ENCODE data around the gene ZNF143. TPM values are rescaled to one million over a fixed set of nuclear protein-coding genes. Genes with fewer than 3 reads are reported as not detected.
A peak's percentile ranks its signal among the peaks of the same experiment; 100 is the strongest.

Gene ZNF143
- total and polyA plus RNA-seq, 2 of the 13 experiments (the other 11 are each of a cell fraction or from before 2014, with no cell fraction given) = 22.4 to 35.6 TPM

DNA sequence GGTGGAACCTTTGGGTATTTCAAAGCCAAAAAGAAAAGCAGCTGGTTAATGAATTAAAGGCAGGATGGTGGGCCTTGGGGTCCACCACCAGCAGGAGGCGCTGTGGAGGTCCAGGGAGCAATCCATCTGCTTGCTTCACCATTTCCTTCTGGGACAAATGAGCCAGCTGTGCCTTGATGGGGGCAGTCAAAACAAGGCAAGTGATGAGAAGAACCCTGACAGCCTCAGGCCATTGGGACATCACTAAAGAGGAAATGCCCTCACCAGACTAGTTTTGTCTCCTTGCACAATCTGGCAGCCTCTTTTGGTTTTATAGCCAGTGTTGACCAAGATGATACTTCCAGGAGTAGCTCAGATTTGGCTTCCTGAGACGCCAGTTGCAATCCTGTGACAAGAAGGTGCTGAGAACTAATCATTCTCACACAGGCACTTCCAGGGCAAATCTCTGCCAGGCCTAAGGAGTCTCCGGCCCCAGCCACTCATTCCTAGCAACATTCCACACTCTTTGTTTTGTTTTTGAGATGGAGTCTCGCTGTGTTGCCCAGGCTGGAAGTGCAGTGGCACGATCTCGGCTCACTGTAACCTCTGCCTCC lies 74.5 kb downstream of the ZNF143 start (continued):
- TF ChIP-seq ZMYM3 (CRISPR knock-in tag; IDR thresholded peaks at IDR 0.05) (peak; percentile 53; the same call in 1 of the 2 replicates), MED8 (CRISPR knock-in tag; IDR thresholded peaks at IDR 0.05; ENCODE audit: insufficient replicate concordance) (no peak), TEAD3 (CRISPR knock-in tag; optimal IDR thresholded peaks at IDR 0.05; ENCODE audit: borderline replicate concordance) (peak; percentile 57), TRIM24 (CRISPR knock-in tag; IDR thresholded peaks at IDR 0.05) (no peak), JUND (CRISPR knock-in tag; IDR thresholded peaks at IDR 0.05) (no peak), ZNF883 (CRISPR knock-in tag; IDR thresholded peaks at IDR 0.05; ENCODE audit: not compliant biosample characterization) (no peak), RAD21 (CRISPR knock-in tag; IDR thresholded peaks at IDR 0.05) (peak; percentile 81; the same call in 1 of the 2 replicates), ZNF331 (CRISPR knock-in tag; IDR thresholded peaks at IDR 0.05) (0 out of 2 replicates have a peak, but pooled peaks have one; percentile 25), YY1 (IDR thresholded peaks at IDR 0.05; ENCODE audit: insufficient read depth, insufficient replicate concordance, low read depth, low read length) (peak; percentile 27), THAP8 (CRISPR knock-in tag; IDR thresholded peaks at IDR 0.05; ENCODE audit: borderline replicate concordance) (no peak), ZNF746 (CRISPR knock-in tag; IDR thresholded peaks at IDR 0.05) (no peak), XRCC5 (optimal IDR thresholded peaks at IDR 0.05; ENCODE audit: low read length) (peak; percentile 46)
- TF ChIP-seq, protein P1, sequence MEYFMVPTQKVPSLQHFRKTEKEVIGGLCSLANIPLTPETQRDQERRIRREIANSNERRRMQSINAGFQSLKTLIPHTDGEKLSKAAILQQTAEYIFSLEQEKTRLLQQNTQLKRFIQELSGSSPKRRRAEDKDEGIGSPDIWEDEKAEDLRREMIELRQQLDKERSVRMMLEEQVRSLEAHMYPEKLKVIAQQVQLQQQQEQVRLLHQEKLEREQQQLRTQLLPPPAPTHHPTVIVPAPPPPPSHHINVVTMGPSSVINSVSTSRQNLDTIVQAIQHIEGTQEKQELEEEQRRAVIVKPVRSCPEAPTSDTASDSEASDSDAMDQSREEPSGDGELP (IDR thresholded peaks at IDR 0.05; ENCODE audit: borderline replicate concordance, low read depth) = peak; percentile 57; the same call in 1 of the 2 replicates
- TF ChIP-seq, protein P2, sequence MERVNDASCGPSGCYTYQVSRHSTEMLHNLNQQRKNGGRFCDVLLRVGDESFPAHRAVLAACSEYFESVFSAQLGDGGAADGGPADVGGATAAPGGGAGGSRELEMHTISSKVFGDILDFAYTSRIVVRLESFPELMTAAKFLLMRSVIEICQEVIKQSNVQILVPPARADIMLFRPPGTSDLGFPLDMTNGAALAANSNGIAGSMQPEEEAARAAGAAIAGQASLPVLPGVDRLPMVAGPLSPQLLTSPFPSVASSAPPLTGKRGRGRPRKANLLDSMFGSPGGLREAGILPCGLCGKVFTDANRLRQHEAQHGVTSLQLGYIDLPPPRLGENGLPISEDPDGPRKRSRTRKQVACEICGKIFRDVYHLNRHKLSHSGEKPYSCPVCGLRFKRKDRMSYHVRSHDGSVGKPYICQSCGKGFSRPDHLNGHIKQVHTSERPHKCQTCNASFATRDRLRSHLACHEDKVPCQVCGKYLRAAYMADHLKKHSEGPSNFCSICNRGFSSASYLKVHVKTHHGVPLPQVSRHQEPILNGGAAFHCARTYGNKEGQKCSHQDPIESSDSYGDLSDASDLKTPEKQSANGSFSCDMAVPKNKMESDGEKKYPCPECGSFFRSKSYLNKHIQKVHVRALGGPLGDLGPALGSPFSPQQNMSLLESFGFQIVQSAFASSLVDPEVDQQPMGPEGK (CRISPR knock-in tag; IDR thresholded peaks at IDR 0.05) = 0 out of 2 replicates have a peak, but pooled peaks have one; percentile 31
- TF ChIP-seq, protein P3, sequence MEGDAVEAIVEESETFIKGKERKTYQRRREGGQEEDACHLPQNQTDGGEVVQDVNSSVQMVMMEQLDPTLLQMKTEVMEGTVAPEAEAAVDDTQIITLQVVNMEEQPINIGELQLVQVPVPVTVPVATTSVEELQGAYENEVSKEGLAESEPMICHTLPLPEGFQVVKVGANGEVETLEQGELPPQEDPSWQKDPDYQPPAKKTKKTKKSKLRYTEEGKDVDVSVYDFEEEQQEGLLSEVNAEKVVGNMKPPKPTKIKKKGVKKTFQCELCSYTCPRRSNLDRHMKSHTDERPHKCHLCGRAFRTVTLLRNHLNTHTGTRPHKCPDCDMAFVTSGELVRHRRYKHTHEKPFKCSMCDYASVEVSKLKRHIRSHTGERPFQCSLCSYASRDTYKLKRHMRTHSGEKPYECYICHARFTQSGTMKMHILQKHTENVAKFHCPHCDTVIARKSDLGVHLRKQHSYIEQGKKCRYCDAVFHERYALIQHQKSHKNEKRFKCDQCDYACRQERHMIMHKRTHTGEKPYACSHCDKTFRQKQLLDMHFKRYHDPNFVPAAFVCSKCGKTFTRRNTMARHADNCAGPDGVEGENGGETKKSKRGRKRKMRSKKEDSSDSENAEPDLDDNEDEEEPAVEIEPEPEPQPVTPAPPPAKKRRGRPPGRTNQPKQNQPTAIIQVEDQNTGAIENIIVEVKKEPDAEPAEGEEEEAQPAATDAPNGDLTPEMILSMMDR (CRISPR knock-in tag; IDR thresholded peaks at IDR 0.05) = peak; percentile 83
